22Rv1 (cell line): ENCODE data around the gene CCDC85A.

ENCODE experiments used
- CTCF ChIP-seq: fragments of 450-650 bp; IDR thresholded peaks from 2 replicates; pipeline ENCODE4 v1.5.1; 2017; ENCODE audit warnings: mild to moderate bottlenecking
- ZFX ChIP-seq: fragments of 450-650 bp; IDR thresholded peaks from 2 replicates; pipeline ENCODE4 v1.6.1; 2017; ENCODE audit warnings: antibody characterized with exemption, borderline replicate concordance

GRCh38 chr2:56167616-56168562 lies 15.9 kb upstream of the CCDC85A start:
- TF ChIP-seq CTCF, result no peak
- TF ChIP-seq ZFX, result no peak
